A673 (cell line): ENCODE data around the gene CHST2. TPM values are rescaled to one million over a fixed set of nuclear protein-coding genes. Genes with fewer than 3 reads are reported as not detected.

Source experiments
- BruUV-seq: library from RNA; stranded (reverse); fragments of 400-500 nt; replicated peaks from 2 replicates; lab custom pipeline; 2021; lab: Mats Ljungman, UMichigan
- CTCF ChIA-PET: fragments of 300-600 bp; sonication (Branson Sonifier 250); formaldehyde crosslinking; loops from one replicate; lab custom pipeline; 2022; ENCODE audit warnings: antibody characterized with exemption; lab: Charles Lee
- POLR2A ChIA-PET: fragments of 300-600 bp; sonication (Branson Sonifier 250); formaldehyde crosslinking; loops from one replicate; lab custom pipeline; 2022; ENCODE audit warnings: antibody characterized with exemption; ENCODE audit not compliant: low non-redundant PET; lab: Charles Lee
- DNase-seq: peaks from one replicate; pipeline ENCODE4 v3.0.0-alpha.2; 2015; ENCODE audit warnings: low spot score
- H3K27ac ChIP-seq: fragments of 200-600 bp; sonication (generic); 2 replicates; pipeline ENCODE4 v1.5.1; 2016; ENCODE audit warnings: mixed run types, low read depth, mild to moderate bottlenecking, mixed read lengths, antibody characterized with exemption, low read length; ENCODE audit not compliant: poor library complexity, severe bottlenecking
- H3K27me3 ChIP-seq: fragments of 200-600 bp; sonication (generic); replicated peaks from 2 replicates; pipeline ENCODE4 v1.6.1; 2017; ENCODE audit warnings: mixed run types, low read depth, mild to moderate bottlenecking, mixed read lengths, antibody characterized with exemption, low read length; ENCODE audit not compliant: insufficient read depth, poor library complexity
- H3K36me3 ChIP-seq: fragments of 200-600 bp; sonication (generic); 2 replicates; pipeline ENCODE4 v1.6.1; 2016; ENCODE audit warnings: mixed run types, mild to moderate bottlenecking, mixed read lengths, antibody characterized with exemption, low read length; ENCODE audit not compliant: insufficient read depth, poor library complexity, severe bottlenecking
- H3K4me1 ChIP-seq: fragments of 200-600 bp; sonication (generic); 2 replicates; pipeline ENCODE4 v1.6.1; 2017; ENCODE audit warnings: mixed run types, mild to moderate bottlenecking, mixed read lengths, antibody characterized with exemption, low read length; ENCODE audit not compliant: insufficient read depth, poor library complexity, severe bottlenecking
- H3K4me3 ChIP-seq: fragments of 200-600 bp; sonication (generic); 2 replicates; pipeline ENCODE4 v1.5.1; 2016; ENCODE audit warnings: low read depth, mixed run types, mild to moderate bottlenecking, mixed read lengths, low read length; ENCODE audit not compliant: poor library complexity, severe bottlenecking
- H3K9me3 ChIP-seq: fragments of 200-600 bp; sonication (generic); 2 replicates; pipeline ENCODE4 v1.6.1; 2016; ENCODE audit warnings: mixed run types, low read depth, mild to moderate bottlenecking, mixed read lengths, antibody characterized with exemption, low read length; ENCODE audit not compliant: poor library complexity, severe bottlenecking
- CTCF ChIP-seq: fragments of 300-800, 200-600 bp; sonication (generic); conservative IDR thresholded peaks from 2 replicates; pipeline ENCODE4 v1.5.1; 2017; ENCODE audit warnings: low read depth, mild to moderate bottlenecking, antibody characterized with exemption, low read length, moderate library complexity, mixed read lengths
- EZH2 ChIP-seq: fragments of 200-600 bp; sonication (generic); IDR thresholded peaks from 2 replicates; pipeline ENCODE4 v1.6.1; 2017; ENCODE audit warnings: borderline replicate concordance, low read depth, mild to moderate bottlenecking, mixed read lengths, antibody characterized with exemption, low read length; ENCODE audit not compliant: poor library complexity, severe bottlenecking
- intact Hi-C: fragments of 100-400 bp; cut with micrococcal nuclease; formaldehyde crosslinking; loops from one replicate; pipeline ENCODE4 v1.10.0; 2022; ENCODE audit not compliant: unreplicated experiment
- total RNA-seq: library from RNA; stranded (reverse); gene quantifications from 2 replicates; pipeline ENCODE4 v1.2.3, GENCODE V29; 2021

CHST2 gene
- total RNA-seq, 1 experiment from 2014 or later = 0.64 TPM

DNA sequence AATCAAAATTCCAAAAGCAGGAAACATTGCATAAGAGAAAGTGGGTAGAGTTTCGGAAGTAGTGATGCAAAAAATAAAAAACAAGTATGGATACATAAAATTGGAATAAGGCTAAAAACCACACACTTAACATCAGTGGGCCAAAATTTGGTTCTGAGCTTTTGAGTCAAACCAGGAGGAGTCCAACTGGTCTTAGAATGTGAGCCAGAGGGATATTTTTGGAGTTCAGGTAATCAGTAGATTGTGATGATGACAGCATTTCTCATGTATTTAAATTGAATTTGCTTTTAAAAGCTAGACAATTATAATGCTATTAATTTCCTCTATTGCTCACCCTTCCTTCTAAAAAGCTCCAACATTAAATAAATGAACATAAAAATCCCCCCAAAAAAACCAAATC lies 38.2 kb upstream of the CHST2 start:
- BruUV-seq = no TSS peak
- Histone ChIP-seq H3K27me3 (no peaks in the 10 kb centered on the region), H3K4me1 (no peaks in the 10 kb centered on the region), H3K36me3 (no peaks in the 10 kb centered on the region), H3K4me3 (no peak overlapping the region), H3K27ac (no peak overlapping the region), H3K9me3 (no peaks in the 10 kb centered on the region)
- no peak for DNase-seq
- ChIA-PET POLR2A (no interaction called here), CTCF (no interaction called here)
- intact Hi-C loops = no loop called here
- TF ChIP-seq EZH2 (no peak), CTCF (no peak)

GRCh38 chr3:143081844-143082778 lies 37.5 kb upstream of the CHST2 start:
- no peak overlapping the region for H3K4me3 ChIP-seq
- no peaks in the 10 kb centered on the region for H3K9me3 ChIP-seq
- H3K36me3 ChIP-seq = no peaks in the 10 kb centered on the region
- no peak overlapping the region for H3K27ac ChIP-seq
- no peak for TF ChIP-seq CTCF
- TF ChIP-seq EZH2 = no peak
- POLR2A ChIA-PET = no interaction called here
- DNase-seq = no peak
- CTCF ChIA-PET = no interaction called here
- BruUV-seq = no TSS peak
- H3K4me1 ChIP-seq = no peaks in the 10 kb centered on the region
- intact Hi-C loops = no loop called here
- H3K27me3 ChIP-seq = no peaks in the 10 kb centered on the region

DNA sequence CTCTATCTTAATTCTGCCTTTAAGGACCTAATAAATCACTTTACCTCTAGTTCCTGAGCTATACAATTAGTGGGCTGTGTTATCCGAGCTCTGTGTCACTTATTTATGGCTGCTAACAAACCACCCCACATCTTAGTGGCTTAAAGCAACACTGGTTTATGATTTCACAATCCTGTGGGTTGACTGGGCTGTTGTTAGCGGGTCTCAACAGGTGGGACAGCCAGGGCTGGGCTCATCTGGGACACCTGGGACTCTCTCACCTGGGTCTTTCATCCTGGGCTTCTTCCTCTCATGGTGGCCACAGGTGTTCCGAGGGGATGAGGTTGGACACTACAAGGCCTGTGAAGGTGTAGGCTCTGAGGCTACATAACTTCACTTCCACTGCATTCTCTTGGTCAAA lies 35.8 kb upstream of the CHST2 start:
- CTCF ChIA-PET = no interaction called here
- no TSS peak for BruUV-seq
- intact Hi-C loops = no loop called here

More for the DNA sequence above, 35.8 kb upstream of the CHST2 start:
- H3K27ac ChIP-seq = no peak overlapping the region
- H3K27me3 ChIP-seq = no peaks in the 10 kb centered on the region
- POLR2A ChIA-PET = no interaction called here
- H3K9me3 ChIP-seq = no peaks in the 10 kb centered on the region
- TF ChIP-seq CTCF = no peak
- no peak for TF ChIP-seq EZH2
- no peaks in the 10 kb centered on the region for H3K4me1 ChIP-seq
- no peak overlapping the region for H3K4me3 ChIP-seq
- no peaks in the 10 kb centered on the region for H3K36me3 ChIP-seq
- no peak for DNase-seq
